OCI-LY7 (cell line): ENCODE measurements around the gene CXCL5. TPM values are rescaled to one million over a fixed set of nuclear protein-coding genes. Genes with fewer than 3 reads are reported as not detected.
"Not testable (repeated sequence)": the region's sequence is repeated elsewhere in the genome, so short reads cannot be mapped to it uniquely, and the experiment has no call there.

ENCODE experiments used
- BruUV-seq: library from RNA; stranded (reverse); fragments of 400-500 nt; replicated peaks from 2 replicates; lab custom pipeline; 2021; lab: Mats Ljungman, UMichigan
- CTCF ChIA-PET: fragments of 300-600 bp; sonication (Branson Sonifier 250); formaldehyde crosslinking; loops from one replicate; lab custom pipeline; 2022; ENCODE audit warnings: antibody characterized with exemption; ENCODE audit not compliant: unreplicated experiment; lab: Charles Lee
- POLR2A ChIA-PET: fragments of 300-600 bp; sonication (Branson Sonifier 250); formaldehyde crosslinking; loops from one replicate; lab custom pipeline; 2022; ENCODE audit warnings: antibody characterized with exemption; lab: Charles Lee
- DNase-seq: peaks from one replicate; pipeline ENCODE4 v3.0.0-alpha.2; 2015; ENCODE audit warnings: low spot score
- H2AFZ ChIP-seq: fragments of 200-600 bp; sonication (generic), shearing (Covaris generic); 2 replicates; pipeline ENCODE4 v1.6.1; 2014; ENCODE audit warnings: mild to moderate bottlenecking, antibody characterized with exemption, low read length, moderate library complexity
- H3K27ac ChIP-seq: fragments of 200-600 bp; sonication (generic); 2 replicates; pipeline ENCODE4 v1.5.1; 2014; ENCODE audit warnings: mixed run types, low read depth, mild to moderate bottlenecking, moderate library complexity, low read length, inconsistent platforms; ENCODE audit not compliant: poor library complexity, severe bottlenecking
- H3K36me3 ChIP-seq: fragments of 200-600 bp; sonication (generic); 2 replicates; pipeline ENCODE4 v1.6.1; 2014; ENCODE audit warnings: mild to moderate bottlenecking, antibody characterized with exemption, low read length, moderate library complexity, mixed read lengths; ENCODE audit not compliant: insufficient read depth
- H3K4me1 ChIP-seq: fragments of 200-600 bp; sonication (generic); 2 replicates; pipeline ENCODE4 v1.5.1; 2014; ENCODE audit warnings: mild to moderate bottlenecking, low read length; ENCODE audit not compliant: insufficient read depth, poor library complexity, severe bottlenecking
- H3K4me2 ChIP-seq: fragments of 200-600 bp; sonication (generic); 2 replicates; pipeline ENCODE4 v1.6.1; 2014; ENCODE audit warnings: mild to moderate bottlenecking, low read length
- H3K4me3 ChIP-seq: fragments of 200-600 bp; sonication (generic); 2 replicates; pipeline ENCODE4 v1.5.1; 2014; ENCODE audit warnings: mild to moderate bottlenecking, low read depth, low read length; ENCODE audit not compliant: poor library complexity, severe bottlenecking
- H3K79me2 ChIP-seq: fragments of 200-600 bp; sonication (generic); 2 replicates; pipeline ENCODE4 v1.6.1; 2016; ENCODE audit warnings: low read depth, mild to moderate bottlenecking, low read length, moderate library complexity, mixed read lengths; ENCODE audit not compliant: insufficient read depth
- H3K9me2 ChIP-seq: fragments of 200-600 bp; sonication (generic); 2 replicates; pipeline ENCODE4 v1.6.1; 2016; ENCODE audit warnings: mild to moderate bottlenecking, low read length, mixed read lengths; ENCODE audit not compliant: insufficient read depth
- H3K9me3 ChIP-seq: fragments of 200-600 bp; sonication (generic); 2 replicates; pipeline ENCODE4 v1.6.1; 2014; ENCODE audit warnings: mild to moderate bottlenecking, mixed run types, low read length, mixed read lengths
- H4K20me1 ChIP-seq: fragments of 200-600 bp; sonication (generic); 2 replicates; pipeline ENCODE4 v1.6.1; 2014; ENCODE audit warnings: mild to moderate bottlenecking, antibody characterized with exemption, low read length, moderate library complexity, mixed read lengths; ENCODE audit not compliant: insufficient read depth
- CTCF ChIP-seq: fragments of 200-600 bp; sonication (generic); conservative IDR thresholded peaks from 2 replicates; pipeline ENCODE4 v1.5.1; 2014; ENCODE audit warnings: mild to moderate bottlenecking, antibody characterized with exemption, low read length, moderate library complexity, mixed read lengths
- EZH2phosphoT487 ChIP-seq: fragments of 200-600 bp; sonication (generic); IDR thresholded peaks from 2 replicates; pipeline ENCODE4 v1.6.1; 2018; ENCODE audit warnings: low read depth, borderline replicate concordance, mild to moderate bottlenecking, mixed run types, antibody characterized with exemption, low read length, moderate library complexity, mixed read lengths
- intact Hi-C: fragments of 100-400 bp; cut with micrococcal nuclease; formaldehyde crosslinking; loops from one replicate; pipeline ENCODE4 v1.10.0; 2022; ENCODE audit not compliant: unreplicated experiment
- total RNA-seq, 2 experiments: library from RNA; depleted of rRNA in 1 of 2; stranded (reverse); fragments of >200 nt in 1 of 2; shearing (Covaris generic) in 1 of 2; gene quantifications; 2 replicates each; pipeline ENCODE4 v1.2.3, GENCODE V29; 2014 to 2022

The CXCL5 gene
- total RNA-seq, 2 experiments from 2014 or later = not detected

DNA sequence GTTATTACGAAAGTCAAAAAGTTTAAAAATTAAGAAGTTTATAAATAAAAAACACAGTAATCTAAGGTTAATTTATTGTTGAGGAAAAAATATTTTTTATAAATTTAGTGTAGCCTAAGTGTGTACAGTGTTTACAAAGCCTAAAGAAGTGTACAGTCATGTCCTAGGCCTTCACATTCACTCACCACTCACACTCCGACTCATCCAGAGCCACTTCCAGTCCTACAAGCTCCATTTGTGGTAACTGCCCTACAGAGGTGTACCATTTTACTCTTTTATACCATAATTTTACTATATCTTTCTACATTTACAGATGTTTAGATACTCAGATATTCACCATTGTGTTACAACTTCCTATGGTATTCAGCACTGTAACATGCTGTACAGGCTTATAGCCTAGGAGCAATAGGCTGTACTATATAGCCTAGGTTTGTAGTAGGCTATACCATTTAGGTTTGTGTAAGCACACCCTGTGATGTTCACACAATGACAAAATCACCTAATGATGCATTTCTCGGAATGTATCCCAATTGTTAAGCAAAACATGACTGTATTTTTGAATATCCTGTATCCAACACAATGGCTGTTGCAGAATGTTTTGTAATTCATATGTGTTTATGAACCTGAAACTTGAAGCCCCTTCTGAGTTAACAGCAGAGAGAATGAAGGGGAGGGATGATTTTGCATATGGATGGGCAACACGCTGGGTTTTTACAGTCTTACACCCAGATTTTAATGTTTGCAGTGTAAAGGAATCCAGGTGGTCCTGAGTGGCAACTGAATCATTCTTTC, 13.5 kb downstream of the CXCL5 start:
- no peaks in the 10 kb centered on the region for H3K4me1 ChIP-seq
- H3K36me3 ChIP-seq = no peaks in the 10 kb centered on the region
- H3K9me2 ChIP-seq = no peaks in the 10 kb centered on the region
- POLR2A ChIA-PET = interaction anchor here (2.3 kb wide), 1 partner anchor 10 kb away, joined by 10 read pairs; no protein-coding TSS in a partner anchor
- CTCF ChIA-PET = no interaction called here
- no peak for TF ChIP-seq CTCF
- no peak for TF ChIP-seq EZH2phosphoT487
- DNase-seq = no peak
- no peak overlapping the region for H3K4me2 ChIP-seq
- H3K9me3 ChIP-seq = no peaks in the 10 kb centered on the region
- H3K79me2 ChIP-seq = no peaks in the 10 kb centered on the region
- no peak overlapping the region for H3K27ac ChIP-seq
- H2AFZ ChIP-seq = no peak overlapping the region
- H3K4me3 ChIP-seq = no peak overlapping the region
- H4K20me1 ChIP-seq = no peaks in the 10 kb centered on the region
- no TSS peak for BruUV-seq
- intact Hi-C loops = no loop called here

GRCh38 chr4:73981175-73981574, 17.3 kb downstream of the CXCL5 start:
- H4K20me1 ChIP-seq, H3K79me2 ChIP-seq, H3K4me3 ChIP-seq, CTCF ChIA-PET, intact Hi-C loops, H3K27ac ChIP-seq, POLR2A ChIA-PET, H3K4me1 ChIP-seq, BruUV-seq, DNase-seq, H3K9me3 ChIP-seq, H3K4me2 ChIP-seq, H3K9me2 ChIP-seq, H2AFZ ChIP-seq, H3K36me3 ChIP-seq: not testable (repeated sequence)

- ChIA-PET CTCF (no interaction called here), POLR2A (interaction anchor here (1.6 kb wide), 1 partner anchor 31 kb away, joined by 4 read pairs; no protein-coding TSS in a partner anchor)
- no peak overlapping the region for H3K27ac ChIP-seq
- no peaks in the 10 kb centered on the region for H4K20me1 ChIP-seq
- TF ChIP-seq EZH2phosphoT487 (no peak), CTCF (no peak)
- BruUV-seq = no TSS peak
- H3K36me3 ChIP-seq = no peaks in the 10 kb centered on the region
- H3K4me3 ChIP-seq = no peak overlapping the region
- H3K4me2 ChIP-seq = no peak overlapping the region
- H2AFZ ChIP-seq = no peak overlapping the region
- H3K9me3 ChIP-seq = no peaks in the 10 kb centered on the region
- intact Hi-C loops = no loop called here
- H3K9me2 ChIP-seq = no peaks in the 10 kb centered on the region
- H3K4me1 ChIP-seq = no peaks in the 10 kb centered on the region
- no peaks in the 10 kb centered on the region for H3K79me2 ChIP-seq
- DNase-seq = no peak
Measured at GRCh38 chr4:73979407-73979957, 19.0 kb downstream of the CXCL5 start.
